NCI-H748 treated with DMSO at 0.1 percent for 48 hours (cell line): ENCODE data around the gene PTPN14.
A peak's percentile ranks its signal among the peaks of the same experiment; 100 is the strongest.
"Not testable (repeated sequence)": the region's sequence is repeated elsewhere in the genome, so short reads cannot be mapped to it uniquely, and the experiment has no call there.

ENCODE experiments used
- DNase-seq: peaks from one replicate; lab custom pipeline; 2025; lab: John Stamatoyannopoulos, UW

Gene PTPN14

DNA sequence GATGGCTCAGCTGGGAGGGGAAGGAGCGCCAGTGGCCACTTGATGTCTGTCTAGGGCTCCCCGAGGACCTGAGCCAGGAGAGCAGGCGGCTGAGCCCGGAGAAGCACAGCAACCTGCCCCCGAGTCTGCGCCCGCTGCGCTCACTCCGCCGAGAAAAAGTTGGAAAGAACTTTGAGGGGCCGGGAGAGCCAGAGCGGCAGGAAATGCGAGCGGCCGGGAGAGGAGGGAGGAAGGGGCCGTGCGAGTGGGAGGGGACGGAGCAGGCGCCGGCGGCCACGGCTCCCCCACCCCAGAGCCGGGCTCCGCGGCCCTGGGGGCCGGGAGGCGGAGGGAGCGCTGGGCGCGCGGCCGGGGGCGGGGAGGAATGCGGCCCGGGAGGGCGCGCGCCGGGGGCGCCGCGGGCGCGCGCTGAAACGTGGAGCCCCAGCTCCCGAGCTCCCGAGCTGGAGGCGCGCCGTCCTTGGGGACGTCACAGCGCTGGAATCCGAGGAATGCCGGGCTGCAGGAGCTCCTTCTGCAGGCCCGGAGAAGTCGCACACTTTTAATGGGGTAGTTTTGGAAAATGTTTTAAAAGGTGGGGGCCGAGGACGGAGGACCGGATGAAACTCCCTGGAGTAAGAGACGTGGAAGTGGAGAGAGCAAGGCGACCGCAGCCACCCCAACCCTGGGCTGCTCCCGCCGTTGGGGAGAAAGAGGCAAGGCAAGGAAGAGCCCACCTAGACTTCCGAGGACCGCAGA is at the start of gene PTPN14:
TSS of gene PTPN14 (minus strand) at position 167 of the 738 bp plus-strand sequence. CDS start 86,799 bp downstream, outside the sequence.
- no peak for DNase-seq

DNA sequence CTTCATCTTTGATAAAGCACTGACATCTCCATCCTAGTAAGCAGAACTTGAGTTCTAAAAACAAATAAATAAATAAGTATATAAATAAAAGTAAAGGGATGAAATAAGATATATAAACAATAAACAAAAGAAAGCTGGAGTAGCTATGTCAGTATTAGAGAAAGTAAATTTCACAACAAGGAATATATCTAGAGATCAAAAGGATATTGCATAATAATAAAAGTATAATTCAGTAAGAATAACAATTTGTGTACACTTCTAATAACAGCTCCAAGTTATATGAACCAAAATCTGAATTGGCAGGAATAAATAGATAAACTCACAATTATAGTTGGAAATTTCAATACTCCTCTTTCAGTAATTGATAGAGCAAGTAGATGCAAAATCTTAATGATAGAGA is 41.8 kb upstream of the PTPN14 start:
- DNase-seq = no peak

DNA sequence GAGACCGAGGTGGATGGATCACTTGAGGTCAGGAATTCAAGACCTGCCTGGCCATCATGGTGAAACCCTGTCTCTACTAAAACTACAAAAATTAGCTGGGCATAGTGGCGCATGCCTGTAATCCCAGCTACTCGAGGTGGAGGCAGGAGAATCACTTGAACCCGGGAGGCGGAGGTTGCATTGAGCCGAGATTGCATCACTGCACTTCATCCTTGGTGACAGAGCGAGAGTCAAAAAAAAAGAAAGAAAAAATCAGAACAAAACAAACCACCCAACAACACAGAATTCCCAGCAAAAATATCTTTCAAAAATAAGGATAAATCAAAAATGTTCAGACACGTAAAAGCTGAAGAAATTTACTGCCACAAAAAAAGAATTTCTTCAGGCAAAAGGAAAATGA is 40.5 kb upstream of the PTPN14 start:
- DNase-seq = not testable (repeated sequence)

DNA sequence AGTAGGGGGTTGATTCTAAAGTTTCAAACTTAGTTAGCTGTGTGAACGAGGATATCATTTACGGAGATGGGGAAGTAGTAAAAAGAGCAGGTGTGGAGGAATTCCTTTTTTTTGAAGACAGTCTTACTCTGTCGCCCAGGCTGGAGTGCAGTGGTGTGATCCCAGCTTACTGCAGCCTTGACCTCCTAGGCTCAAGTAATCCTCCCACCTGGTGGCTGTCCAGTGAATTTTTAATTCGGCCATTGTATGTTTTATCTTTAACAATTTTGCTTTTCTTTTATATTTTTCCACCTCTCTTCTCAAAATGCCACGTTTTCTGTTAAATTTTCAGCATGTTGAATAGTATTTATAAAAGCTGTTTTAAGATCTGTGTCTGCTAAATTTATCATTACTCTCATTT is 39.3 kb upstream of the PTPN14 start:
- DNase-seq = no peak

DNA sequence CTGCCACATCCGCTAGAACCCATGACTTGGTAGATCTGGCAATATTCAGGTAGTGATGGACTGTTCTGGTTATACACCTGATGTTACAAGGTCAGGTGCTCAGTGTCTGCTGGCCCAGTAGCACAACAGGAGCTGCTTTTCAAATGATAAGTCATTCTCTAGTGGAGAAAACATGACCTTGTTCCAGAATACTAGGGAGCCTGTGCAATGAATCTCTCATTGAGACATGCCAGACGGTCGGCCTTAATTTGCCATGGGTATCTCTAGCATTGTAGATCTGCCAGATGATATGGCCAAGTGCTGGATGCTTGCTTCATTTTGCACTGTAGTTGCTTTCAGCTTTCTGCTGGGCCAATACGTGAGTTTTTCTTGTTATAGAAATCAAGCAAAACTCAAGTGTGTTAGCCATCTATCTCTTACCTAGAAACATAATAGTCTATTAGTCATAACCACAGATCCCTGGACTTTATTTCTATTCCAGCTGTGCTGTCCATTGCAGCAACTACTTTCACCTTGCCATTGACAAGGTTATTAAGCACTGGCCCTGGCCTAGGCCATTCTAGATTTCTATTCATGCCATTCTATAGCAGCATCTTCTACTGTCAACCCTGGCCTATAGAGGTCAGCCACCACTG is 37.7 kb upstream of the PTPN14 start:
- no peak for DNase-seq

DNA sequence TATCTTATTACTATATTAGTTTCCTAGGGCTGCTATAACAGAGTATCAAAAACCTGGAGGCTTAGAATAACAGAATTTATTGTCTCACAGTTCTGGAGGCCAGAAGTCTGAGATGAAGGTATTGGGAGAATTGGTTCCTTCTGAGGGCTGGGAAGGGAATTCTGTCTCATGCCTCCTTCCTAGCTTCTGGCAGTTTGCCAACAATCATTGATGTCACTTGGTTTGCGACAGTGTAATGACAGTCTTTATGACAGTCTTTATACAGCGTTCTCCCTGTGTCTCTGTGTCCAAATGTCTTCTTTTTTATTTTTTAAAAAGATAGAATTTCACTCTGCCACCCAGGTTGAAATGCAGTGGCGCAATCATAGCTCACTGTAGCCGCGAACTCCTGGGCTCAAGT is 35.8 kb upstream of the PTPN14 start:
- no peak for DNase-seq

DNA sequence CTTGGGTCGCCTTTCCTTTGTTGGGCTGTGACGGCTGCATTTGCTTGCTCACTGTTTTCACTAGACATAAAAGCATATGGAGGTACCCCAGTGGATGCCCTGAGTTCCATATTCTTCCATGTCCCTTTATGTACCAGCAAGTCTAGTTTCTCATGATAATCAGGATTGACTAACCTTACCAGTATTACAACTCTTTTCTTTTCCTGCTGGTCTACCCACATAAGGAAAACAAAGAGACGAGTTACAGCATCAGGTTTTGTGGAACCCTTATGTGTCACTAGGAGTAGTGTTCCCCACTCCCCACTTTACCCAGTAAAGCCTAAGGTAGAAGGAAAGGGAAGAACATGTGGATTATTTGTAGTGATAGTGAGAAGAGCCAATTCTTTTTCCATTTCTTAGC is 35.2 kb upstream of the PTPN14 start:
- DNase-seq = no peak

DNA sequence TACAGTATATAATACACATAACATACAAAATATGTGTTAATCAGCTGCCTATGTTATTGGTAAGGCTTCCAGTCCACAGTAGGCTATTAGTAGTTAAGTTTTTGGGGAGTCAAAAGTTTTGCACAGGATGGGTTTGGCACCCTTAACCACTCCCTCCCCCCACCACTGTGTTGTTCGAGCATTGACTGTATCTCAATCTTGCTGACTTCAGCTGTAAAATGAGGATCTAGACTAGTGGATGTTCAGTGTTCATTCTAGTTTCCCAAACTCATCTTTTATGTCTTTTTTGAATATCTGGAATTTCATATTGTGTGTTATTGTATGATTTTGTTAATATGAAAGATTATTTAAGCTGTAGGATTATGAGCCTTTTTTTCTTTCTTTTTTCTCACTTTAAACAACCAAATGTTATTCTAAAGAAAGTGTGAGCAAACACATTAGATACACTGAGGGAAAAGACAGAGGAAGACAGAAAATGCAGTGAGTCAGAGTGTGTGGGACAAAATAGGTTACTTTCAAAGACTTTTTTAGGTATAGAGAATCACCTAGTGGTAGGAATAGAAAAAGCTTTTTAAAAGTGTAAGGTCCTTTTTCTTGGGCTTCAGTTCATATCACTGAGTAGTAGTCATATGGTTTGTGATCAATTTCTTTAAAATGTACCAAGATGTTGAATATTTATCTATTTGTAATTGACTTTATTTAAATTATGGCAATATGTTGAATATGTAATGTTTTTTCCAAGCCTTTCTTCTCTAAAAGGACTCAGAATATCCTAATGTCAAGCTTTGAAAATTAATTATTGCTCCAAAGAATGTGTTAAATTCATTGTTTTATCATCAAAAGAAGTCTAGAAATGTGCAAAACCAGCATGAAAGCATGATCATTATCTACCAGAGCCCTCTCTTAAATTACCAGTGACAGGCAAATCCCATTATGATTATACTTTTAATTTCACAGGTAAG is 33.7 kb upstream of the PTPN14 start:
- peak; percentile 22 for DNase-seq

DNA sequence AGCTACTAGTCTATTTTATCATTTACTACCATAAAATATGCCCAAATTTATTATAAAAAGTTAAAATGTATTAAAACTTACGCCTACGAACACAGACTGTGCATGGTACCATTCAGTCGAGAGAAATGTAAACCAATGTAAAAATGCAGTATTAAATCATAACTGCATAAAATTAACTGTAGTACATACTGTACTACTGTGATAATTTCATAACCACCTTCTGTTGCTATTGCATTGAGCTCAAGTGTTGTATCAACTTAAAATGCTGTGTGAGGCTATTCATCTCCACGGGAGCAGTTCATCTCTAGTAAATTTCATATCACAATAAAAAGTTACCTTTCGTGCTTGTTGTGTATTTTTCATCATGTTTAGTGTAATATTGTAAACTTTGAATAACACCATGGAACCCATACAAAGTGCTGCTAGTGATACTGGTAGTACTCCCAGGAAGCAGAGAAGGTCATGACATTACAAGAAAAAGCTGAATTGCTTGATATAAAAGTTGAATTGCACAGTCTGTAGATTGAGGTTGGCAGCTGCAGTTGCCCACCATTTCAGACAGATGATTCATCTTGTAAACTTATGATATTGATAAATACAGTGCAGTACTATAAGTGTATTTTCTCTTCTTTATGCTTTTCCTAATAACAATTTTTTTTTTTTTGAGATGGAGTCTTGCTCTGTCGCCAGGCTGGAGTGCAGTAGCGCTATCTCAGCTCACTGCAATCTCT is 32.6 kb upstream of the PTPN14 start:
- no peak for DNase-seq

DNA sequence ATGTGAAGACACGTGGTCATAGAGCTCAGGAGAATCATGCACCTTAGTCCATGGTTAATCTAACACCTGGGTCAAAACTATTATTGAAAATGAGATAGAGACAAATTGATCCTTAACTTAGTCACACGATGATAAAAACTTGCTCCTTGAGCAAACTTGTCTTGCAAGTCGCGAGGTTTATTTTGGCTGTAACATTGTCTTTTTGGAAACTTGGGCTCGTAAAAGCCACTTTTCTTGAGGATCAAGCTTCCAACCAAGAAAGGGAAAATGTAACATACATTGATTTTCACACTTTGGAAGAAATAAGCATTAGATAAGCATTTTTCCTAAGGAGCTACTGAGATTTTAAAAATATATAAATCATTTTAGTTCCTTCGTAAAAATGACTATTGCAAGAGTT is 31.7 kb upstream of the PTPN14 start:
- DNase-seq = no peak

DNA sequence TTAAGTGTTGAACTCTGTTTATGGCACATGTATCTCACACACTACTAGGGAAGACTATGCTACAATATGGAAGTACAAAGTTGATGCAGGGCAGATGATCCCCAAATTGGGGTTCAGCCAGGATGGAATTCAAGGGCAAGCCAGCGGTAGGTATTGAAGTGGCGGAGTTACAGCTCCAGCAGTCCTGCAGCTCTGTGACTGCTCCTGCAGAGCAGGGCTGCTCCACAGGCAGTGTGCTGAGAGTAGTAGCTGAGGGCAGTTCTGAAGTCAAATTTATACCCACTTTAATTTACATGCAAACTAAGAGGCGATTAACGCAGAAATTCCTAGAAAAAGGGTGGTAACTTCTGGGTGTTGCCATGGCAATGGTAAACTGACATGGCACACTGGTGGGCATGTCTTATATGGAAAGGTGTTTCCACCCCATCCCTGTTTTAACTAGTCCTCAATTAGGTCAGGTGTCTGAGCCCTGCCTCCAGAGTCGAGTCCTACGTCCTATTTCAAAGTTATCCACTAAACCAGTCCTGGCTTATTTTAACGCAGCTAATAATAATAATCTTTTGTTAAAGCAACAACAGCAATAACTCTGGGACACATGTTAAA is 31.0 kb upstream of the PTPN14 start:
- DNase-seq = no peak

DNA sequence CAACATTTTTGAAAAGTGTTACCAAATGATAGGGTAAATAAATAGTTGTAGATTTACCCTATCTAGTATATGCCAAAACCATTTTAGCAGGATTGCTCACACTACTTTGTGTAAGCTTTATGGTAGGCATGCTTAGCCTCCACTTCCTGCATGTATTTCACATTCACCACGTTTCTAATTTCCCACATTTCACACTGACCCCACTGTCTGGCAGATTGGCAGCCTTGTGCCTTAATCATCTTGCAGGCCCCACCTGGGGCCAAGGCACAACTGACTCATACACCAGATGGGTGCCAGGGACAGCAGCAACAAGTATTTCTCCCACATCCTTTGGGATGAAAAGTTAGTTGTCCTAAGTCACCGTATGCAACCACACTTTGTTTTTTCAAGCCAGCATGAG is 30.4 kb upstream of the PTPN14 start:
- no peak for DNase-seq

DNA sequence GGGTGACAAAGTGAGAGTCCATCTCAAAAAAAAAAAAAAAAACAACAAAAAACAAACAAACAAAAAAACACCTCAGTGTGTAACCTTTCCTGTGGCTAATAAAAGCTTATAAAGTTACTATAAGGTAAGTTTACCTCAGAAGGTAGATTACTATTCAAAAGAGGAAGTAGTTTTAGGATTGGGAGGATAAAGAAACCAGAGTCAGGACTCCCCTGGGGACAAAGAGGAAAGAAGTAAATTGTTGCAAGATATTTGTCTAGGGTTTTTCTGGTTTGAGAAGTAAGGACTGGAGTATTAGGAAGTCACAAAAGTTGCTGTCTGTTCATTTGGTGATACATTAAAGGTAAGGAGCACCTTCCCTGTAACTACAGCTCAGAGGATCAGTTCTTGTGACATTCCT is 27.8 kb upstream of the PTPN14 start:
- DNase-seq = no peak

DNA sequence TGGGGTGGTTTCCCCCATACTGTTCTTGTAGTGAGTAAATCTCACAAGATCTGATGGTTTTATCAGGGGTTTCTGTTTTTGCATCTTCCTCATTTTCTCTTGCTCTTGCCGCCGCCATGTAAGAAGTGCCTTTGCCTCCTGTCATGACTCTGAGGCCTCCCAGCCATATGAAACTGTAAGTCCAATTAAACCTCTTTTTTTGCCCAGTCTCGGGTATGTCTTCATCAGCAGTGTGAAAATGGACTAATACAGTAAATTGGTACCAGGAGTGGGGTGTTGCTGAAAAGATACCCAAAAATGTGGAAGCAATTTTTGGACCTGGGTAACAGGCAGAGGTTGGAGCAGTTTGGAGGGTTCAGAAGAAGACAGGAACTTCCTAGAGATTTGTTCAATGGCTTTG is 24.7 kb upstream of the PTPN14 start:
- not testable (repeated sequence) for DNase-seq

DNA sequence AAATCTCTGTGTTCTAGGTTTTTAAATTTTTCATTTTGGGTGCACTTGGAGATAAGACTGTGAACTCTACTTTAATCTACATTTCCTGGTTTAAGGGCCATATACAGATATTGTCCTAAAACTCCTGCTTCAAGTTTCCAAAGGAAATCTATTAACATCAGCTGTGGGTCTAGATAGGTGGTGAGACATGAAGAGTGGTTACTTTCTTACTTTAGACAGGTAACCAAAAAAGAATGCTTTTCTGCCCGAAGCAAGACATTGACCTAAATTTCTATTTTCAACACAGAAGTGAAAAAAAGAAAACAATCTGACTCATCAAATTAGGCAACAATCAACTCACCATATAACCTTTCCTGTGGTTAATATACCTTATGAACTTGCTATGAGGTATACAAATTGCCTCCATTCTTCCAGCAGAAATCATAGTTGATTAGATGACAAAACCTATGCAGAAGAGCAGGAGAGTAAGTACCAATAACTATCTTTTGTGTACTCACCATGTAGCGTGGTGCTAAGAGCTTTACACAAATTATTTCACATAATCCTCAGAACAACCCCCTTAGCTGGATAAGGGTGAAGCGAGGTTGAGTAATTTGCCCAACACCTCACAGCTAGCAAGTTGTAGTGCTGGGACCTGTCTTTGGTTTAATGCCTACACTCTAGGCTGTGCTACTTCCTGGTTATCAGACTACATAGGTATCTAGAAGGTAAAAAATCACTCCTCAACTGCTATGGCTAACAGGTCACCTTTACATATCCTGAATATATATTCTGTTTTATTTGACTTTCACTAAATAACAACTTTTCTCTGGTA is 23.4 kb upstream of the PTPN14 start:
- no peak for DNase-seq

DNA sequence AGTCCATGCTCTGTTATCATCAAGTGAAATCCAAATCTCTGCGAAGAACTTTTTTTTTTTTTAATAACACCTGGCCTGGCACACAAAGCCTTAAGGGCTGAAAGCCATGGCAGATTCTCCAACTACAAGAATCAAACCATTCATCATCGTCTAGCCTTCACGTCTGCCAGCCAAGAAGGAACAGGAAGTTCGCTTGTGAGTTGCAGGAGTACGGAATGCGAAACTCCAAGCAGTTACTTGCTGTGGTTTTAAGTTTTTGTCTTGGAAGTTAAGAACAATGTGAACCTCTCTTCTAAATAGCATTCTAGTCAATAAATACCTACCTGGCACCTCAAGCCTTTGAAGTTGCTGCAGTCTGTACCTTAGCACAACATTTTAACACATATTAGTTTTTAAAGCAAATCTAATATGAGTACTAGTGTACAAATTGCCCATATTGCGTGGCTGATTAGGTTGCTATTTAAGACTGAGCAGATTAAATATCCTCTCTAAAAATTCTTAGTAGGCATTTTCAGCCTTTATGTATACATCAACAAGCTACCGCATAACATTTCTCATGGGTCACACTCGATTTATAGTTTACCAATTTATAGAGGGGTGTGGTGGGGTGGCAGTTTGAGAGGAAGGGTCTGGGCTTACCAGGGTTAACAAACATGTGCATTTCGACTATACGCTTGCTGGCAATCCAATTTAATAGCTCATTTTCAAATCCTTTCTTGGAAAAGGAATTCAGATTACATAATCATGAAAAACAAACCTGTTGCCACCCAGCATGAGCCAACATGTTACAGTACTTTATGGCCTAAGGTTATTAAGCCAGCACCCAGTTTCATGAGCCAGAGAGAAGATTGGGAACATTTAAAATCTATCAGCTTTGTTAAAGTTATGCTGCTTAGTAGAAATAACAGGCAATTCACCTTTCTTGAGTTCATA is 22.2 kb upstream of the PTPN14 start:
- no peak for DNase-seq

DNA sequence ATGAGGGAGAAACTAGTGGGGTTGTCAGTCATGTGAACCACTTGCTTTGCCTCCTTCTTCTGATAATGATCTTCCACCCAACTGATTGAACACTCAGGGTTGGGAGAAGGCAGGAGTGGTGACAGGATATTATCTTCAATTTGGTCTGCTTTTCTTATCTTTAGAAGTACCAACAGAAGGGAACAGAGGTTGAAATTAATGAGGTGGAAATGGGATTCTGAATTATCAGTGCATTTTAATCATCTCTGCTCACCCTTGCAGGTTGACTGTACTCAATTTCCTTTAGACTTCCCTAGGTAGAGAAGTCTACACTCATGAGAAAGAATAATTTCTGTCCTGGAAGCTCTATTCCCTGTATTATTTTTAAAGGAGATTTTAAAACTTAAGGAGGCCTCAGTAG is 19.9 kb upstream of the PTPN14 start:
- no peak for DNase-seq

DNA sequence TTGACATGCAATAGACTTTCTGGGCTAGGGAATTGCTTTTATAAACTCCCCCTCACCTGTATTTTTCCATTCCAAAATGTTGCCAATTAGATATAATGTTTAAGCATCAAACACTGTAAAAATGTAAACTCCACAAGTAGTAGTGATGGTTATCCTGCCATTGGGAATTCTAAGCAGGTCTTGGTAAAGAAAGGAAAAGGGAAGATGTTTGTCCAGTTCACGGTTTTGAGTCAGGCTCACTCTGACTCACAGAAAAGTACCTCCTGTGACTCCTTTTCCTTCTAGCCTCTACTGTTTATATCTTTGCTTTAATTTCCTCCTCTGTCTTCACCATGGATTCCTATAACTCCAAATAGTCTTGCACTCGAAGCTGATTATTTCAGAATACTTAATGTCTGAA is 19.0 kb upstream of the PTPN14 start:
- no peak for DNase-seq

DNA sequence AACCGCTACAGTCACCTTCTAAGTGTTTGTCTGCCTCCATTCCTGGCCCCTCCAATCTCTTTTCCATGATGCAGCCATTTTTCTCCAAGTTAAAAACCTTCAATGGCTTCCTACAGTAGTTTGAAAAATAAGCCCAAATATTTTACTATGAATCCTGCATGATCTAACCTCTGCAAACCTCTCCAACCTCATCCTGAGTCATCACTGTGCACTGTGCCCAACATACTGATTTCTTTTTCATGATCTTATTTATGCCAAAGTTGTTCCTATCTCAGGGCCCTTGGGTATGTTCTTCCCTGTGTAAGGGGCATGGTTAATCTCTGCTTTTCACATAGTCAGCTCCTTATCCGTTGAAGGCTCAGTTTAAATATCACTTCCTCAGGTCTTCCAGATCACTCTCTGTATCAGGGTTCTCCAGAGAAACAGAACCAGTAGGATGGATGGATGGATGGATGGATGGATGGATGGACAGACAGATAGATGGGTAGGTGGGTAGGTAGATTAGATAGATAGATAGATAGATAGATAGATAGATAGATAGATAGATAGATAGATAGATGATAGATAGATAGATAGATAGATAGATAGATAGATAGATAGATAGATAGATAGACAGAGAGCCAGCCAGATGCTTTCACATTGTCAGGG is 18.1 kb upstream of the PTPN14 start:
- no peak for DNase-seq
